Stimulated activated naive CD8-positive, alpha-beta T cell treated with anti-CD3 and anti-CD28 coated beads, Interleukin-15, Interleukin-2, amounts not matched to agents 100 U/mL and 50 U/mL, for 24 hours (primary cell): Measurements from ENCODE around the gene CIITA.
"Not testable (repeated sequence)": the region's sequence is repeated elsewhere in the genome, so short reads cannot be mapped to it uniquely, and the experiment has no call there.

Experiments used
- ATAC-seq: fragments of 150-1000 bp; cut with Tn5 transposase; one replicate; pipeline ENCODE4 v1.10.0; 2021
- DNase-seq: peaks from one replicate; pipeline ENCODE4 v3.0.0; 2021

CIITA gene

DNA sequence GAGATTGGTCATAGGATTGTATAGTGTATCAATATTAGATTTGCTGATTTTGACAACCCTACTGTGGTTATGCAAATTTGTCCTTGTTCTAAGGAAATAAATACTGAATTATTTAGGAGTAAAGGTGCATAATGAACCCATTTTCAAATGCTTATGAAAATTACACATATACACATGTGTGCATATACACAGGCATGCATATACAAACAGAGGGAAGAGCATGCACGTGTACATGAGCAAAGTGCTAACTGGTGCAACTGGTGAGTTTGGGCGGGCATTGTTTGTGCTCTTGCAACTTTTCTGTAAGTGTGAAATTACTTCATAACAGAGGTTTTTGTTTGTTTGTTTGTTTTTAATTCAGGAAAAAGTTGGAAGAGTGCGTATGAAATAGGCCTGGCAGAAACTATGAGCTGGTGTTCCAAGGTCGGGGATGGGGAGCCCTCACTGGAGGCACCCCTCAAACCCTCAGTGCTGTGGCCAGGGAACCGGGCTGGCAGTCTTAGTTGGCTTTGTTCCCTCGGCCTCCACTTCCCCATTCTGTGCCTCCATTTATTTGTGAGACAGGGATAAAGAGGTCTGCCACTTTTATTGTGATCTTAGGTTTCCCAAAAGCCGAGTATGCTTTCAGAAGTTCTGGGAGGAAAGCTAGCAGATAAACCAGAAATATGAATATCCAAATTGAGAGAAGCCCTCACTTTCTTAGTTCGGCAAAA lies 59.4 kb downstream of the CIITA start:
- no peak for DNase-seq
- ATAC-seq: no peak

DNA sequence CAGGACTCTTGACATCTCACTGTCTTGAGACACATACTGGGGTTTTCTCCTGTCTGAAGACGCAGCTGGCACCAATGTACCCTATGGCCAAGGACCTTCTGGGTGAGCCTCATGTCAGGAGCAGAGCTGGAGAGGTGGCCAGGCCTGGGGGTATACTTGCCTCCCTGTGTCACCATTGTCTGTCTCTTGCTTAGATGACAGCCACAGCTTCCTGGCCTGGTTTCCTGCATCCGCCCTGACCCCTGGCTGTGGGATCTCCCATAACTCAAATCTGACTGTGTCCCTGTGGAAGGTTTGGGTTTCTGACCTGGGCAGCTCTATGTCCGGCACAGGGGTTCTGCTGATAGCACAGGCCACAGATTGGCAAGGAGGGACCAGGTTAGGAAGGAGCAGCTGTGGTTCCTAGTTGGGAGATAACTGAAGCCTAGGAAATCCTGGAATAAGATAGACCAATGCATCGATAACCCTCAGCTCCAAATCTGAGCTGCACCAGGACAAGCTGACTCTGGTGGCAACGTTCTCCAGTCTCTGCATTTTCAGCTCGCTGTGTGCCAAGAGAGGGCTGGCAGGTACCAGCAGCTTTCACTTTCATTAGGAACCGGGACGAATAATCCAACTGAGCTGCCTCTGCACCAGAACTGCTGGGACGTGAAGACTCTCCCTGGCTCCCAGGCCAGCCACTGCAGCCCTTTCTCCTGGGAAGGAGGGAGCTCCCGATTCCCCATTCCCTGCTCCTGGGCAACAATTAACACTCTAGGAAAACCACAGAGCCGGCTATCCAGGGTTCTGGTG lies 60.3 kb downstream of the CIITA start:
- no peak for ATAC-seq

DNA sequence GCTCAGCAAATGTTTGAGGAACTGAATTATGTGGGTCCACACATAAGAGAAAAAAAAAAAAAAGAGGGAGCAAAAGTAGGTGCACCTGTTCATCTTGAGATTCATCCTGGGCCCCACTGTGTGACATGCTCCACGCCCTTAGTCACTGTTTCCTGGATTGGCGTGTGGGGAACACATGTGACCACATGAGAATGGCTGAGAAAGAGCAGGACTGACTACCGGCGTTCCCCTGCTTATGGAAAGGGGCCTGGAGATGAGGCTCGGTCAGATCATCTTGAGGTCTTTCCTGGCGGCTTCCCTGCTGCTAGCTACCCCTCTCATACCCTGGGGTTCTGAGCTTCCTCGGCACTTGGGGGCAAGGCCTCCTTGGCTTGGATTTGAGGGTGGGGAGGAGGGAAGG lies 61.3 kb downstream of the CIITA start:
- peak; percentile 45 for DNase-seq
- ATAC-seq: peak; percentile 37

More for the DNA sequence above, 60.3 kb downstream of the CIITA start:
- DNase-seq: no peak

DNA sequence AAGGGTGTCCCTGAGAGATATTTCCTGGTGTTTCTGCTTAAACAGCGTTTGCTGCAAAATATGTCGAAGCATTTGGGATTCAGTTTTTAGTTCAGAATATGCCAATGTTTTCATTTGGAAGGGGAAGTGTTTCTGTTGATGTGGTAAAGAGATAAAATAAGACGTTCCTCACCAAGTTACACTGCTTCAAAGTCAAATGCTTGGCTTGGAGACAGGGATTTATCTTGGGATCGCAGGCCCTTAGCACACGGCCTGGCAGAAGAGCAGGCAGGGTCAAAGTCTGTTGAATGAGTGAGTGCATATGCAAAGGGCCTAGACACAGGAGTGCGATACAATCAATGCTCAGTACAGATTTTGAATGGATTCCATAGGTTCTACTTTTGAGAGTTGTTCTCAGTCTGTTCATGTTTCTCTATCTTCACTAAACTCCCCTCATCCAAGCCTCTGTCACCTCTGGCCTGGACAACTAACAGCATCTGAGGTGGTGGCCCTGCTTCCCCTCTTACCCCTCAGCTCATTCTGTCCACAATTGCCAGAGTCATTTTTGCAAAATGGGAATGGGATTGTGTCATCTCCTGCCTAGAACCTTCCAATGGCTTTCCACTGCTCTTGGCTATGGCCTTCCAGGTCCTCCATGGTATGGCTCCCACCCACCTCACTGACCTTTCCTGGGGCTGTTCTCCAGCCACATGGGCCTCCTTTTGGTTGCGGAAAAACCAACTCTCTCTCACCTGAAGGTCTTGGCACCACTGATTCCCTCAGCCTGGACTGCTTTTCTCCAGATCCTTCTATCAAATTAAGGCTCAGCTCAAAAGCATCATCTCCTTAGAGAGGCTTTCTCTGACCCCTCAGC lies 62.0 kb downstream of the CIITA start:
- DNase-seq (no peak), ATAC-seq (no peak)

DNA sequence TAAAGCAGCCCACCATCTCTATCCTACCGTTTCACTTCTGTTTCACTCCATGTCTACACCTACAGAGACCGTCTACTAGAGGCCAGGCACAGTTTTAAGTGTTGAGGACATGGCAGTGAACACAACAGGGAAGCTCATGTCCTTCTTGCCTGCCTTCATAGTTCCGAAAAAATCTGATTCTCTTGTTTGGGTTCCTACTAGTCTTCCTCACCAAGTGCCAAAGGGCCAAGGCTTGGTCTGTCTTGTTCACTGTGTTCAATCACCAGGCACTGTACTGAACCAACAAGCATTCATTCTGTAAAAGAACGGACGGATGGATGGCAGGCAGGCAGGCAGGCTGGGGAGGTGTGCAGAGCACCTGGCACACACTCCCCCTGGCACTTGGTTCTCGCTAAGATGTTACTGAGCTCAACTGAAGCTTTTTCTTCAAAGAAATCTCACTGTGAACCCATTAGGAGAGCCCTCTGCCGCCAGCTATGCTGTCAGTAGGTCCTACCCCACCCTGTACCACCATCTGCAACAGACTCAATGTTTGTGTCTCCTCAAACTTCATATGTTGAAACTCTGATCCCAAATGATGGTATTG lies 62.7 kb downstream of the CIITA start:
- DNase-seq (no peak), ATAC-seq (no peak)

DNA sequence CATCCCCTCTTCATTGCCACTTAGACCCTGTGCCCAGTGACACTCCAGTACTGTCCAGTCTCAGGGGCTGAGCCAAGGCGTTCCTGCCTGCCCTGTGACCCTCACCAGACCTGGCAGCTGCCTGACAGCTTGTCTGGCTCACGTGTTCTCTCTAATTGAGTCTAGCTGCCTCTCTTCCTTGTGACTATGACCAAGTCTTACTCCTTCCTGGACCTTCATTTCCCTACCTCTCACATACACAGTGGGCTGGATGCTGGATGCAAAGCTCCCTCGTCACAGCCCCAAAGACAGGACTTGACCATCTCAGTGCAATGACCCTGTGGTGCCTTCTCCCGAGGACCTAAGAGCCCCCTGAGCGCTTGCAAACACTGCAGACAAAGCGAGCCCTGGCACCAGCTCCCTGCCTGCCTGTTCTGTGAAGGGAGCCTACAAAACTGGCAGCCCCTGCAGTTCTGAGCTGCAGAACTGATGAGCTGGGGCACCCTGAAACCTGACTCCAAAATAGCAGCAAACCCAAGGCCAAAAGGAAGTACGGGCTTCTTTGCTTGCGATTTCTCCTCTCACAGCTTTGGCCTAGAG lies 63.6 kb downstream of the CIITA start:
- DNase-seq (no peak), ATAC-seq (no peak)

DNA sequence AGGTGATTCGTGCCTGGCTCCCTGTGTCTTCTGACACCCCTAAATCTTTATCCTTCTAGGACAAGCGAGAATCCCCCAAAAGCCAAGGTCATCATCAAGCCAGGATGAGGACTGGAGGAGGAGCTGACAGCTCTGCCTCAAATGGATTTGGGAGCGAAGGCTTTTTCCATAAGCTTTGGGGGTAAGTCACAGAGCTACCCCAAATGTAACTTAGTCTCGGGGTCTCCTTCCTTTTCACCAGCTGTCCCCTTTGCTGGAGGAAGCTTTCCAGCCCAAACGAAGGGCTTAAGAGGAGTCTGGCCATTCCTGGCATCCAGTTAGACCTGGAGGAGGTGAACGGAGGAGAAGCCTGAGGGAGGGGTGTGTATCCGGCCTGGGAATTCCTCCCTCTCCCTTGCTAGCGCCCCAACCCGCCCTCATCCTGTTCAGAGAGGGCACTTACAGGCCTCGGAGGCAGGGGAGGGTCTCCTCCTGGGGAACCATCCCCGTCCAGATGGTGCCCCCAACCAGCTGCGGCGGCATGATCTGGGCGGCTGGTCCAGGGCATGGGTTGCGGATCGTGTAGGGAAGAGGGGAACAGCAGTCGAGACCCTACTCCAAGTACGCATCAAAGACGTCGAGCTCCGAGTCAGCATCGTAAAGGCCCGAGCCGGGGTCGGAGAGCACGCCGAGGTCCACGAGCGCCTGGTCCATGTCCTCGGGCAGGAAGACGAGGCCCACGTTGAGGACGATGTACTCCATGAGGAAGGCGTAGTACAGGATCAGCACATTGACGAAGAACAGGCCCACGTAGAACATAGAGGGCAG lies 64.3 kb downstream of the CIITA start:
- no peak for DNase-seq
- ATAC-seq: no peak

DNA sequence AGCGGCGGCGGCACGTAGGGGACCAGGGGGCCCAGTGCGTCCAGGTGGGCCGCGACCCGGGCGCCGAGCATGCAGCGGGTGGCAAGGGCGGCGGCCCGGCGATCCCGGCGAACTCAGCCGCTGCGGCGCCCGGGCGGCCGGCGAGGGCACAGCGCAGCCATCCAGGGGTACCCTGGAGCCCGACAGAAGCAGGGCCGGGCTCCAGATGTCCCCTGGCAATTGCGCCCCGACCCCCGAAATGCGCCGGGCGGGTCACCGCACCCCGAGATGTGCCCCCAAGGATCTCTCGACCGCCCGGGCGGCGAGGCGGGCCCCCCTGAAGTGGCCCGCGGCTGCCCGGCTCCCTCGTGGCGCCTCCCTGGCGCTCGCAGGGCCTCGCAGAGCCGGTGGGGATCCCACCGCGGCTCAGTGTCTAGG lies 64.9 kb downstream of the CIITA start:
- ATAC-seq, DNase-seq: not testable (repeated sequence)

DNA sequence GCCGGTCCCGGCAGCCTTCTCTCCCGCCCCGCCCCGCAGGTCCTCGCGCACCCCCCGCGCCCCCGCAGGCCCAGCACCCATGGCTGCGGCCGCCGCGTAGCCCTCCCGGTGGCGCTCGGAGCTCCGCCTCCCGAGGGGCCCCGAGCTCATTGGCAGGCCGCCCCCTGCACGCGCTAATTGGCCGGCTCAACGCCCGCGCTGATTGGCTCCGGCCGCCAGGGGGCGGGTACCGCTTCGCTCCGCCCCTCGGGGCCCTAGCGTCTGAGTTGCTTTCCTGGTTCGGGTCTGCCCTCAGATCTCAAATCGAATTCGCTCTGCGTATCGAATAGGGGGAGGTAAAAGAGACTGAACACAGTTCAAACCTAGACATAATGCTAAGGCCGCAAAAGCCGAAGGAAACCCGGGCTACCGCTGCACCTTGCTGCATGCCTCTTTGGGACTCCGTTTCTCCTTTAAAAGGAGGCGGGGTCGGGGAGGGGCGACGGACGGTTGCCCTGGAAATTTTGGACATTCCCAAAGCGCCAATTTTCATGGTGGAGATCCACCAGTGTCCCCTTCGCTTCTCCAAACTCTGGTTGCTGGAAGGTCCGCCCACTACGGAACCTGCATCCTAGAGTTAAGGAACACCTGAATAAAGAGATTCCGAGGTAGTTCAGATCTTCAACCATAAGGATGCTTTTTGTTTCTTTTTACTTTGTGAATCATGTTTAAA lies 65.5 kb downstream of the CIITA start, which contains the start of gene DEXI:
Gene DEXI, minus strand, starts transcription at position 117 of the 712 bp plus-strand sequence. CDS start 463 bp downstream, outside the sequence.
- ATAC-seq (peak; percentile 81), DNase-seq (peak; percentile 96)

DNA sequence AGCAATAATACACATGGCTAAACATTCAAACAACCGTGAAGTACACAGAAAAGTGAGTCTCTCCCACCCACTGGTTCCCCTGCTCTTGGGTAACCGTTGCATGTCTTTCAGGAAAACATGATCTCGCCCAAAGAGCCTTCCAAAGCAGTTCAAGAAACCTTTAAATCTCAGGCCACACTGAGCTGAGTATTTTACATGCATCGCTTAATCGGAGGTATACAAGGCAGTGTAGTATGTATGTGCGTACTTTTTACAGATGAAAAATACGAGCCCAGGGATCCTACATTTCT lies 66.0 kb downstream of the CIITA start:
- ATAC-seq (no peak), DNase-seq (no peak)

DNA sequence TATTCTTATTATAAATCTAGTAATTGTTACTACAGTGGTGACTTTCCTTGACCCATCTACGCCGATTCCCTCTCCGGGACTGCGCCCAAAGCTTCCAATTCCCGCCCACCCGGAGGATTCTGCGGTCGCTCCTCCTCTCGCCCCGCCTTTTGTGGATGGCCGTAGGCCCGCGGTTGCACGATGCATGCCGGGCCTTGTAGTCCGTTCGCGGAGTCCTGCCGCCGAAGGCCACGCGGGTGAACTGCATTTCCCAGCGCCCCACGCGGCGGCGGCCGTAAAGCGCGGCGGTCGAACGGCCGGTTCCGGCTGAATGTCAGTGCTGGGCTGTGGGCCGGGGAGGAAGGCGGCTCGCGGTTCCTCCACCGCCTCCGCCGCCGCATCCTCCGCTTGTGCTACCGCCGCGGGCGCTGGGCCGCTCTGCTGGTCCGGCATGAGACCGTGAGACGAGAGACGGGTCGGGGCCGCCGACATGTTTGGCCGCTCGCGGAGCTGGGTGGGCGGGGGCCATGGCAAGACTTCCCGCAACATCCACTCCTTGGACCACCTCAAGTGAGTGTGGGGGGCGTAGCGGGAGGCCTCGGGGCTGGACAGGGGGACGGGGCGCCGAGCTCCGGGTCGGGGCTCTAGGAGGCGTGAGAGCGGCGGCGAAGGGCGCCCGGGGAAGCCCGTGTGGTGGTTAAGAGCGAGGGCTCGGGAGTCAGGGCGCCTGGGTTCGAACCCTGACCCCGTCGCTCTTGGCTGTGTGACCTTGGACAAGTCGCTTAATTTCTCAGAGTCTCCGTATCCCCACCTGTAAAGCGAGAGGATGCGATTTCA lies 67.5 kb downstream of the CIITA start, which contains the start of gene CLEC16A:
Gene CLEC16A, plus strand, starts transcription at position 316 of the 816 bp plus-strand sequence. Its CDS starts 154 bp downstream, at position 470.
- peak; percentile 97 for DNase-seq
- peak; percentile 82 for ATAC-seq

DNA sequence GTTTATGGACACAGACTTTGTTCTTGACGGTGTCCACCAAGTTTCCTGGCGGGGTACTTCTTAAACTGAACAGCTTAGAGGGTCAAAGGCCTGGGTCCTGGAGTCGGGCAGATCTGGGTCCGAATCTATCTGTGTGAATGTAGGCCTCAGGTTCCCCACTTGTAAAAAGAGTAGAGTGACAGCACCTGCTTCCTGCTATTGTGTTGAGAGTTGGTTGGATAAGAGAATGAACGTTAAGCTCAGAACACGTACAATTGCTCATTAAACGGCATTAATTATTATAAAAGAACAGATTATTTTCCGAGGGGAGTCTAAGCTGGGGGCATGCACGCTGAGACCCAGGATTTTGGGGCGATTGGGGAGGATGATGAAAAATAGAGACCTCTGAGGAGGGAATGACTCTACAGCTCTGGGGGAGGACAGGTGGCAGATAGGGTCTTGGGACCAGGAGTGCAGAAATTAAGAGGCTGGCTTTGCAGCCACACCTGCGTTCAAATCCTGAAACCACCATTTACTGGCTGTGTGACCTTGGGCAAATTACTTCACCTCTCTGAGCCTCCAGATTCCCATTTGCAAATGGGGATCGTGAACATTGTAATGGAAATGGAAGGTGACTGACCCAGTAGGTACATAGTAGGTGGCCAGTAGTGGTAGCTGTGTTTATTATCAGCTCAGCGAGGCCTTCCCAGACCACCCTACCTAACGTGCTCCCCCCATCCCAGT lies 68.2 kb downstream of the CIITA start:
- ATAC-seq: no peak

DNA sequence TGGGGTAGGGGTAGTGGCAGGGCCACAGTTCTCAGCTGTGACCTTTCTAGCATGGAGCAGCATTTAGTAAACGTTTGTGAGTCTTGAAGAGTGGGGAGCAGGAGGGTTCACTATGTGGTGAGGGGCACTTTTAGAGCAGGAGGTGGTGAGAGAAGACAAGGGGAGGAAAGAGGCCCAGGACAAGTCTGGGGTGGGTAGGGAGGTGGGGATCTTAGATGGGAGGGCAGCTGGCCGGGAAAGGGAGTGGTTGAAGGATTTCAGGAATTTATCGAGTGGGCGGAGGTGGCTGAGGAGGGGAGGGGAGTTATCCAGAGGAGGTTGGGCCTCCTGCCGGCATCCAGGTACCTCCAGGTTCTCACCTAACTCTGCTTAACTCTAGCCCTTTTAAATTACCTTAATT lies 69.3 kb downstream of the CIITA start:
- DNase-seq: no peak
- ATAC-seq: no peak

More for the DNA sequence above, 68.2 kb downstream of the CIITA start:
- no peak for DNase-seq

DNA sequence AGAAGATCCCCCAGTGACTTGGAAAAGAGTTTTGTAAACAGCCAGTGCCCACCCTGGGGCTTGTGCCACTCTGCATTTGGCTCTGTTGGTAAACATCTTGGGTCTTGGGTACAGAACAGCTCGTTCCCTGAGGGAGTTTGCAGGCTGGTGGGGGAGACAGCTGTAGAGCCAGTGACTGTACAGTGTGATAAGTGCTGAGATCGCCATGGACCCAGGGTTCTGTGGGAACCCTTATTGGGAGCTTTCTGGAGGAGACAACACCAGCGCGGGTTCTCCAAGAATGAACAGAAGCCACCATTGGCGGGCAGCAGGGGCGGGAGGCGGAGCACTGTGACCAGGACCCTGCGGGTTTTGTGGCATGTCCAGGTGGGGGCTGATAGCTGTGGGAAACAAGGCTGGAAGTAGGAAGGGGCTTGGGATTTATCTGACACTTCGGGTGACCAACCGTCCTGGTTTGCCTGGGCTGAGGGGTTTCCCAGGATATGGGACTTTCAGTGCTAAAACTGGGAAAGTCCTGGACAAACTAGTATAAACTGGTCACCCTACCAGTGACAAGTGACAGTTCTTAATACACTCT lies 70.3 kb downstream of the CIITA start:
- DNase-seq (no peak), ATAC-seq (no peak)

DNA sequence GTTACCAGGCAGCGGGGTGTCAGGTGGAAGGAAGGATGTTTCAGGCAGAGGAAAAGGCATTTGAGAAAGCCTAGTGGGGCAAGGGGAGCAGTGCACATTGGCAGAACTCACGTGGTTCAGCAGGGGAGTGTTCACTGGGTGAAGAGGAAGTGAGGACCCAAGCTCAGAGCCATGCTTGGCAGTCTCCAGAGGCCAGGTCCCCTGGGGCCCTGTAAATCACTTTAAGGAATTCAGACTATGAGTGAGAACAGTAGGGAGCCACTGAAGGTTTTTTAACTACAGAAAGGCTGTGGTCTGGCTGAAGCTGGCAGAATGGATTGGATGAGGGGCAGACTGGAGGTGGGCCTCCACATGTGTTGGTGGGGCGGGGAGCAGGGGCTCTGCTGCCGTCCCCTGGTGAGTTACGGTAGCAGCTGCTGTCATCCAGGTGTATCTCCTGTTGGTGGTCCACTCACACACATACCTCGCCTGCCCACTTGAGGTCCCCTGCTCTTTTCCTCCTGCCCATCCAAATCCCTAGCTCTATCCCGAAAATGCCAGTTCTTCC lies 72.5 kb downstream of the CIITA start:
- ATAC-seq: peak; percentile 62

DNA sequence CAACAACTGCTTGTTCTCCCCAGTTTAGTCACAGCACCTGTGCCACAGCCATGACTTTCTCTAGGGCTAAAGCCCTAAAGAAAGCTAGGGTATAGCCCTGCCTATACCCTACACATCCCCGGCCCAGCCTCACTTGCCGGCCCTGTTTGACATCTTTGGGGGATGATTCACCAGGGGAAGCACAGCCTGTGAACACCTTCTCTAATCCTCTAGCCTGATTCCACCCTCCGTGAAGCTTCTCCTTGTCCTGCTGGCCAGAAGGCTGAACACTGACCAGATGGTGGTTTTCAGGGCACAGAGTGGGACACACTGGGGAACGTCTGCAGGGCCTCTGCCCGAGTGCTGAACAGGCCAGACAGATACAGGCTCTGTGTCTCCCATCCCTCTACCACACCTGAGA lies 73.4 kb downstream of the CIITA start:
- no peak for ATAC-seq
- DNase-seq: no peak

More for the DNA sequence above, 72.5 kb downstream of the CIITA start:
- DNase-seq: peak; percentile 52

DNA sequence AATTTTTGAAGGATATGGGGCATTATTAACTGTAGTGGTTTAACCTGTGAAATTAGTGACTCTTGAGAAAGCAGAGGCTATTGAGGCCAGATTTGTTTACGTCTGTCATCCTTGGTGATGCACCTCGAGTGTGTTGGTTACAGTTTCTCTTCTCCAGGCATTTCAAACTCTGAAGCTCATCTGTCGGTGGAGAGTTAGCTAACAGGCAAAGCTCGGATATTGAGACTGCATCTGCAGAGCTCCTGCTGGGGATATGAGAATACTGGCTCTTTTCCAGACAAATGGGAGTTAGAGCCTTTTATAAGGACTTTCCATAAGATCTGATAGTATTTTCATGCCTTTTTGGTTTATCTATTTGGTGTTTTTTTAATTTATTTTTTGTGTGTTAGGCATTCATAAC lies 74.0 kb downstream of the CIITA start:
- DNase-seq: no peak
- no peak for ATAC-seq

DNA sequence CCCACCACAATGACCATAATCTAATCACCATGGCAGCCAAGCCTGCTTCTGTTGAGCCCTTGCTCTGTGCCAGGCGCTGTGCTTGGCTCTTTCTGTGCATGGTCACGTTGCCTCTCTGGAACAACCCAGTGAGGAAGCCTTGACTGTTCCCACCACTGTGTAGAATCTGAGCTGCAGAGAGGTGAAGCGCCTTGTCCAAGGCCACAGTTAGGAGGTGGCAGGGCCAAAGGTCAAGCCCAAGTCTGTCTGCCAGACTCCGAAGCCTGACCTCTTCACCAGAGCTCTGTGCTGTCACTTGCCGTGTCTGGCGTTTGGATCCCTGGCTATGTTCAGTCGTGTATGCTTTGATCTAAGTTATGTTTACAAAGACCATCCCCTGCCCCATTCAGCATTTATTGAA lies 77.9 kb downstream of the CIITA start:
- no peak for ATAC-seq

More for the DNA sequence above, 77.9 kb downstream of the CIITA start:
- DNase-seq: no peak
